Measurements from ENCODE around the gene VSIG4.

DNA sequence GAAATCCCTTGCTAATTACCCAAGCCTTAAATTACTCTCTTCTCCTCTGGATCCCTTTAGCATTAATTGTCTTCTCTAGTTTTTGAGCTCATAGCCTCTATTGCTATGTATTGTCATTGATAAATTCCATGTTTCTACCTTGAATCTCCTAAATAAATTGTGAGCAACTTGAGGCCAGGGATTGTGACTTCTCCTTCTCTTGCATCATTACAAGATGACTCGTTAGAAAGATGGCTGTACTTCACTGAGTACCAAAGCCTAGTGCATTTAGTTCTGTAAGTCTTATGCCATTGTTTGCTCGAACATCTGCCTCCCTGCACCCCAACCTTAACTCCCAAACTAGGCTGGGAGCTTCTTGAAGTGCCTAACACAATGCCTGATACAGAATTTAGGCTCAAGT is 15.3 kb downstream of the VSIG4 start:
- TF ChIP-seq POLR2A (IDR thresholded peaks at IDR 0.05; ENCODE audit: extremely low read depth, insufficient read length) (no peak), MYC (IDR thresholded peaks at IDR 0.05; ENCODE audit: low read depth, low read length) (no peak)
- TF ChIP-seq, protein P1, sequence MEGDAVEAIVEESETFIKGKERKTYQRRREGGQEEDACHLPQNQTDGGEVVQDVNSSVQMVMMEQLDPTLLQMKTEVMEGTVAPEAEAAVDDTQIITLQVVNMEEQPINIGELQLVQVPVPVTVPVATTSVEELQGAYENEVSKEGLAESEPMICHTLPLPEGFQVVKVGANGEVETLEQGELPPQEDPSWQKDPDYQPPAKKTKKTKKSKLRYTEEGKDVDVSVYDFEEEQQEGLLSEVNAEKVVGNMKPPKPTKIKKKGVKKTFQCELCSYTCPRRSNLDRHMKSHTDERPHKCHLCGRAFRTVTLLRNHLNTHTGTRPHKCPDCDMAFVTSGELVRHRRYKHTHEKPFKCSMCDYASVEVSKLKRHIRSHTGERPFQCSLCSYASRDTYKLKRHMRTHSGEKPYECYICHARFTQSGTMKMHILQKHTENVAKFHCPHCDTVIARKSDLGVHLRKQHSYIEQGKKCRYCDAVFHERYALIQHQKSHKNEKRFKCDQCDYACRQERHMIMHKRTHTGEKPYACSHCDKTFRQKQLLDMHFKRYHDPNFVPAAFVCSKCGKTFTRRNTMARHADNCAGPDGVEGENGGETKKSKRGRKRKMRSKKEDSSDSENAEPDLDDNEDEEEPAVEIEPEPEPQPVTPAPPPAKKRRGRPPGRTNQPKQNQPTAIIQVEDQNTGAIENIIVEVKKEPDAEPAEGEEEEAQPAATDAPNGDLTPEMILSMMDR (IDR thresholded peaks at IDR 0.05; ENCODE audit: low read depth, low read length), result no peak
